HFFc6 (cell line): Measurements from ENCODE around the gene PLEKHG4. TPM values are rescaled to one million over a fixed set of nuclear protein-coding genes. Genes with fewer than 3 reads are reported as not detected.

Source experiments
- DNase-seq: peaks from one replicate; pipeline ENCODE4 v3.0.0-alpha.2; 2018
- H3K27ac Mint-ChIP-seq: 2 replicates; pipeline ENCODE4 v1.8.0; 2020; ENCODE audit warnings: mild to moderate bottlenecking, mixed read lengths
- H3K27me3 Mint-ChIP-seq: 2 replicates; pipeline ENCODE4 v1.8.0; 2021; ENCODE audit warnings: mild to moderate bottlenecking, moderate library complexity, mixed read lengths; ENCODE audit not compliant: insufficient read depth
- H3K36me3 Mint-ChIP-seq: 2 replicates; pipeline ENCODE4 v1.8.0; 2021; ENCODE audit warnings: low read depth, mixed read lengths
- H3K4me1 Mint-ChIP-seq: 2 replicates; pipeline ENCODE4 v1.8.0; 2020; ENCODE audit warnings: low read depth, mixed read lengths
- H3K4me3 Mint-ChIP-seq: 2 replicates; pipeline ENCODE4 v1.8.0; 2020; ENCODE audit warnings: mild to moderate bottlenecking, moderate library complexity, mixed read lengths
- H3K9me3 Mint-ChIP-seq: 2 replicates; pipeline ENCODE4 v1.8.0; 2020; ENCODE audit warnings: mild to moderate bottlenecking, mixed read lengths
- total RNA-seq, 6 experiments: library from RNA; stranded (reverse); fragmentation: NEBNext Ultra II Directional; extraction: Animal tissue kit (Norgen Biotek cat#: 25700); gene quantifications; 2 replicates in 1 of 6; 3 replicates in 5 of 6; pipeline ENCODE4 v1.2.3, GENCODE V29; 2021
- TF ChIP-seq, protein P1 (sequence below): fragments of 200-600 bp; sonication (generic); IDR thresholded peaks from 2 replicates; pipeline ENCODE4 v1.5.0; 2021; ENCODE audit warnings: antibody characterized with exemption, mild to moderate bottlenecking

Gene PLEKHG4
- total RNA-seq, 6 experiments from 2014 or later: 8.6 to 14.1 (median 13.0) TPM

DNA sequence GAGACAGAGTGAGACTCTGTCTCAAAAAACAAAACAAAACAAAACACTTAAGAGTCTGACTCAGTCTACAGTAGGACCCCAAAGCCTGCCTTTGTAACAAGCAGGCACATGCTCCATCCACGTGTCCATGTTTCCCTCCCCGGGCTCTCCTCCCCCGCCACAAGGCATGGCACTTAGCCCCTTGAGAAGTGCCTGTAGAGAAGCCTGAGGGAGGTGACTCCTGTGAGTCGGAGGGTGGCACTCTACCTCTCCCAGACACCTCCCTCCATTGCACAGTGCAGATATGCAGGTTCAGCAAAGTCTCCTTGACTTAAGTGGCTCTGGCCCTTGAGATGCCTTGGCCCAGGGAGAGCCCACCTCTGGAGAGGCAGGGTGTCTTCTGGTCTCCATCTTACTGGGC, 38.8 kb upstream of the PLEKHG4 start:
- Mint-ChIP-seq H3K4me3 (peak overlapping the region; percentile 56), H3K27me3 (peaks cover 6% of the 10 kb centered on the region), H3K4me1 (peaks cover 56% of the 10 kb centered on the region), H3K27ac (peak overlapping the region; percentile 99), H3K9me3 (no peaks in the 10 kb centered on the region), H3K36me3 (peaks cover 27% of the 10 kb centered on the region)
- TF ChIP-seq, protein P1, sequence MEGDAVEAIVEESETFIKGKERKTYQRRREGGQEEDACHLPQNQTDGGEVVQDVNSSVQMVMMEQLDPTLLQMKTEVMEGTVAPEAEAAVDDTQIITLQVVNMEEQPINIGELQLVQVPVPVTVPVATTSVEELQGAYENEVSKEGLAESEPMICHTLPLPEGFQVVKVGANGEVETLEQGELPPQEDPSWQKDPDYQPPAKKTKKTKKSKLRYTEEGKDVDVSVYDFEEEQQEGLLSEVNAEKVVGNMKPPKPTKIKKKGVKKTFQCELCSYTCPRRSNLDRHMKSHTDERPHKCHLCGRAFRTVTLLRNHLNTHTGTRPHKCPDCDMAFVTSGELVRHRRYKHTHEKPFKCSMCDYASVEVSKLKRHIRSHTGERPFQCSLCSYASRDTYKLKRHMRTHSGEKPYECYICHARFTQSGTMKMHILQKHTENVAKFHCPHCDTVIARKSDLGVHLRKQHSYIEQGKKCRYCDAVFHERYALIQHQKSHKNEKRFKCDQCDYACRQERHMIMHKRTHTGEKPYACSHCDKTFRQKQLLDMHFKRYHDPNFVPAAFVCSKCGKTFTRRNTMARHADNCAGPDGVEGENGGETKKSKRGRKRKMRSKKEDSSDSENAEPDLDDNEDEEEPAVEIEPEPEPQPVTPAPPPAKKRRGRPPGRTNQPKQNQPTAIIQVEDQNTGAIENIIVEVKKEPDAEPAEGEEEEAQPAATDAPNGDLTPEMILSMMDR: no peak
- peak; percentile 37 for DNase-seq

DNA sequence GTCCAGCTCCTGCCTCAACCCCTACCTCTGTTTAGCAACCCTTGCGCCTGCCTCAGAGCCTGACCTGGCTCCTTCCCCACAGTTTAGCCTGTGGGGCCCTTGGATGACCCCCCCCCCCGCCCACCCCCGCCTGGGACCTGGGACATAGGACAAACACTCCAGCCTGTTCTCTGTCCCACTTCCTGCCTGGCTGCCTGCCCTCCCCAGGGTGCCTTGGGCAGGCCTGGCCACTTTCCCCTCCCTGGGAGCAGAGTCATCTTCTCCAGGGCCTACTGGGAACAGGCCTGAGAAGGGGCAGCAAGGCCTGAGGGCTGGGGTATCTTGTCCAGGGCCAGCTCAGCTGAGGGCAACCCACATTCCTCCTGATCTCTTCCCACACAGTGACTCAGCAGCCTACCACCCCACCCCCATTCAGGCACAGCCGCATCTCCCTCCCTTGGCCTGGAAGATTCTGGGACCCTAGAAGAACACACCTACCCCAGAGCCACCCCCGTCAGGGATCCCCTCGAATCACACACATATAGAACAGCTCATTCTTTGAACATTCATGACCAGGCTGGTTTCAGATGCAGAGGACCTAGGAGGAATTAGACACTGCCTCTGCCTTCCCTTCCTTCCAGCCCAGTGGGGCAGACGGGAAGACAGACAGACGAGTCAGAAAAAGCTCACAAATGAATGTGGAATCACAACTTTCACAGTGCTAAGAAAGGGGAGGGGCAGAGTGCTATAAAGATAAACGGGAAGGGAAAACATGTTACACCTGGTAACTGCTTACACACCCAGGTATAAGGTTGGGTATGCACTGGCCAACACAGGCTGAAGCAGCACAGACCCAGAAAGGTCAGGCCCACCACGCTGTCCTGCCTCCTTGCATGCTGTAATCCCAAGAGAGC, 38.1 kb upstream of the PLEKHG4 start:
- H3K27ac Mint-ChIP-seq: peak overlapping the region; percentile 99
- peaks cover 23% of the 10 kb centered on the region for H3K36me3 Mint-ChIP-seq
- peak; percentile 93 for DNase-seq
- peak overlapping the region; percentile 58 for H3K4me3 Mint-ChIP-seq
- TF ChIP-seq, protein P1: no peak
- H3K27me3 Mint-ChIP-seq: peaks cover 6% of the 10 kb centered on the region
- no peaks in the 10 kb centered on the region for H3K9me3 Mint-ChIP-seq
- H3K4me1 Mint-ChIP-seq: peaks cover 56% of the 10 kb centered on the region

DNA sequence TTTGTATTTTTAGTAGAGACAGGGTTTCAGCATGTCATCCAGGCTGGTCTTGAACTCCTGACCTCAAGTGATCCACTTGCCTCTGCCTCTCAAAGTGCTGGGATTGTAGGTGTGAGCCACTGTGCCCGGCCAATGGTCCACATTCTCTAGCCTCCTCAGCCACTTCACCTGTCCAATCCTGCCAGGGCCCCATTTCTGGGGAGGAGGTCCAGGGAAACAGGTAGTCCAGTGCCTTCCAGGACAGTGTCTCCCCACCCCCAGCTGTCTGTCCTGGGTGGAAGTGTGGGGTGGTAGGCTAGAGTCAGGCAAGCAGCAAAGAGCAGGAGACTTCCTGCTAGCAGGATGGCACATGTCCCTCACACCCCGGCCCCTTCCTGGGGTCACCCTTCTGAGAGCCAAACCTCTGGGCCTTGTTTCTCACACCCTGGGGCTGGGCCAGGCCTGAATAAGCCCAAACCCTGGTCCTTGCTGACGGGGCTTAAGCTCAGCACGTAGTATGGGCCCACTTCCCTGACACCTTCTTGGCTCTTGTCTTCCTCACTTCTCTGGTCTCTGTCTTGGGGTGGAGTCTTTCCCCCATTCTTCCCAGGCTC, 37.1 kb upstream of the PLEKHG4 start:
- Mint-ChIP-seq H3K9me3 (no peaks in the 10 kb centered on the region), H3K4me1 (peaks cover 56% of the 10 kb centered on the region), H3K36me3 (peaks cover 15% of the 10 kb centered on the region), H3K27ac (peak overlapping the region; percentile 99), H3K27me3 (peaks cover 6% of the 10 kb centered on the region), H3K4me3 (peak overlapping the region; percentile 36)
- TF ChIP-seq, protein P1: no peak
- no peak for DNase-seq

DNA sequence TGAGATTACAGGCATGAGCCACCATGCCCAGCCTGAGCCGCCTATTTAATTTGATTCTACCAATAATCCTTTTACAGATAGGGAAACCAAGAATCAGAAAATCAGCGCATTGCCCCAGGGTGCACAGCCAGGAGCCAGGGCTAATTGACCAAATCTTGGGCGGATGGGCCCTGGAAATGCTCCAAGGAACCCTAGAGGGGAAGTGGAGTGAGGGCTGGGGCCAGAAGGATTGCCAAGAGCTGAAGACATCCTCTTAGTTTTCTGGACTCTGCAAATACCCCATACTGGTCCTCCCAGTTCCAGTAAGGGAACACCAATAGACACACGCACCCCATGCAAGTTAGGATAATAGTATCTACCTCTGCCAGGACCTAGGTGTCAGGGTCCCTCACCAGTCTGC, 35.9 kb upstream of the PLEKHG4 start:
- DNase-seq: no peak
- Mint-ChIP-seq H3K27me3 (peaks cover 3% of the 10 kb centered on the region), H3K4me3 (peak overlapping the region; percentile 20; the same call in 1 of the 2 replicates), H3K4me1 (peaks cover 67% of the 10 kb centered on the region), H3K36me3 (peaks cover 3% of the 10 kb centered on the region; the same call in 1 of the 2 replicates), H3K27ac (peak overlapping the region; percentile 97), H3K9me3 (no peaks in the 10 kb centered on the region)
- TF ChIP-seq, protein P1: no peak

DNA sequence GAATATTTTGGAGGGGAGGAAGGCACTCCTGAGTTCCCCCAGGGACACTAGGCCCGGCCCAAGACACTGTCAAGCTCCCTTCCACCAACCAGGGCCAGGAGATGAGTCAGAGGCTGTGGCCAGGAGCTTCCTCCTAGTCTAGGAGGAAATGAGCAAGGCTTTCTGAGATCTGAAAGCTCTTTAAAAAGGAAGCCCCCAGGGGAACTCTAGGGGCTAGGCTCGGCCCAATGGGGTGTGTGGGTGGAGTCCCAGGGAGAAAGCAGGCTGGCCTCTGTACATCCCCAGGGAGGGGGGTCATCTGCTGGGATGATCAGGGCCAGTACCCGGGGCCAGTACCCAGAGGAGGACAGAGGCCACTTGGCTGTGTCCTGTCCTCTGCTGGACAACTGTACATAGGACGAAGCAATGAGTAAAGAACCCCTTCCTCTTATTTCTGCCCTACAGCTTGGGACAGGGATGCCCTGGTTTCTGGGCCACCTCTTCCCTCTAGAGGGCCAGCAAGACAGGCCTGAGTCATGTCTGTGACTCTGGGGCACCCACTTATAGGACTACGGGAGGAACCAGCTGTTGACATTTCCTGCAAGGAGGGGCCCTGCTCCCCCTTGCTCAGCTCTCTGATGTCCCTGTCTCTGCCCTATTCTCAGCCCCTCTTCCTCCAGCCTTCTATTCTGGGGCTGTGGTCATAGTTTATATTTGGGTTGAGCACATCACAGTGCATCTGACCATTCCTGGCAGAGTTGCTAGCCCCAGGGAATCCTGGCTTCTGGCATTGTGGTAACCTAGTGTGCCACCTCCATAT, 34.7 kb upstream of the PLEKHG4 start:
- H3K27me3 Mint-ChIP-seq: peaks cover 2% of the 10 kb centered on the region
- H3K27ac Mint-ChIP-seq: peak overlapping the region; percentile 97
- H3K36me3 Mint-ChIP-seq: no peaks in the 10 kb centered on the region; the same call in 1 of the 2 replicates
- peak overlapping the region; percentile 89 for H3K4me3 Mint-ChIP-seq
- TF ChIP-seq, protein P1: 0 out of 2 replicates have a peak, but pooled peaks have one; percentile 32
- peaks cover 70% of the 10 kb centered on the region for H3K4me1 Mint-ChIP-seq
- no peaks in the 10 kb centered on the region for H3K9me3 Mint-ChIP-seq
- DNase-seq: peak; percentile 94
